Measurements from ENCODE around the gene USP28.
"Not testable (repeated sequence)": the region's sequence is repeated elsewhere in the genome, so short reads cannot be mapped to it uniquely, and the experiment has no call there.

USP28 gene

DNA sequence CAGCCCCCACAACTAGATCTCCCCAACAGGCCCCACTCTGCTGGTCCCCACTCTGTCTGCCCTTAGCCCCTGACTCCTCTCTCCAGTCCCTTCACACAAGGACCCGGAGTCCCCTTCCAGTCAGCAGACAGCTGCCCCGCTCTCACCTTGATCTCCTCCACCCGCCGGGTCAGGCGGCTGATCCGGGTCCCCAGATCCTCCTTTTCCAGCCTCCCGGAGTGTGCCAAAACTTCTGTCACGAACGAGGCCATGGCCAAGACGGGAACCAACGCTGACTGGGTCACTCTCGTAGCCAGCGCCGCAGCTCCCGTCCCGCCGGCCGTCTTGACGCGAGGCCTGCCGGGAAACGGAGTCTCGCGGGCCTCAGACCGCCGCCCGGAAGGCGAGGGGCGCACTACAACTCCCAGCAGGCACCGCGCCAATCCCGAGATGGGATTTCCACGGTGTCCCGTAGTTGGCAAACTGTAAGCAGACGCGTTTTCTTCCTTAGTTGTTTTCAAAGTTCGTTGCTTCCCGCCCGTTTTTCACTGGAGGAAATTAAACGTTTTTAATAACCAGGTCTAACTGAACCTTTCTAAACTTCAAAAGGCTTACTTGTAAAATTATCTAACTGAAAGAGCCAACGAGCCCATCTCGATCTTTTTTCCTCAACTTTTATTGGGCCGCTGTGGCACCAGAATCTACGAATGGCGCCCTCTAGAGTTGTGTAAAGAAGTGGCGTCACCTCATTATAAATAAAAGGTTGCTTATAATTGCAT, 101.8 kb downstream of the USP28 start, which contains the start of gene ZW10:
TSS of gene ZW10 (minus strand) at position 277 of the 758 bp plus-strand sequence. CDS start at position 251, 26 bp downstream.
- peak within 1 kb of the TSS; percentile 98 for H3K27ac Mint-ChIP-seq (ENCODE audit: low read depth)
- peak; percentile 99 for ATAC-seq (replicated peaks; ENCODE audit: extremely low read depth, poor library complexity, severe bottlenecking)
- DNase-seq (ENCODE audit: low spot score in 2 of 2) = peak; percentile 85 to 90

GRCh38 chr11:113773092-113773415, 102.3 kb downstream of the USP28 start:
- H3K27ac Mint-ChIP-seq (ENCODE audit: low read depth) = peak overlapping the region; percentile 98
- DNase-seq (ENCODE audit: low spot score in 2 of 2) (peak in 1 of 2 donors; percentile 15), ATAC-seq (replicated peaks; ENCODE audit: extremely low read depth, poor library complexity, severe bottlenecking) (no peak)
- H3K36me3 Mint-ChIP-seq (ENCODE audit: insufficient read depth) = peaks cover 23% of the 10 kb centered on the region
- no peaks in the 10 kb centered on the region for H3K9me3 Mint-ChIP-seq
- peaks cover 18% of the 10 kb centered on the region for H3K4me1 Mint-ChIP-seq
- peaks cover 7% of the 10 kb centered on the region for H3K27me3 Mint-ChIP-seq
- H3K4me3 Mint-ChIP-seq = peak overlapping the region; percentile 100

More for the DNA sequence above, 101.8 kb downstream of the USP28 start, which contains the start of gene ZW10:
- Mint-ChIP-seq H3K9me3 (no peaks in the 10 kb centered on the region), H3K4me1 (peaks cover 18% of the 10 kb centered on the region), H3K36me3 (ENCODE audit: insufficient read depth) (peaks cover 20% of the 10 kb centered on the region), H3K27me3 (peaks cover 9% of the 10 kb centered on the region), H3K4me3 (peak within 1 kb of the TSS; percentile 100)

GRCh38 chr11:113771964-113772363, 103.4 kb downstream of the USP28 start:
- DNase-seq (ENCODE audit: low spot score in 2 of 2) (no peak), ATAC-seq (replicated peaks; ENCODE audit: extremely low read depth, poor library complexity, severe bottlenecking) (no peak)
- H3K27me3 Mint-ChIP-seq = no peaks in the 10 kb centered on the region
- H3K4me1 Mint-ChIP-seq = peaks cover 28% of the 10 kb centered on the region
- H3K4me3 Mint-ChIP-seq = peak overlapping the region; percentile 100
- H3K36me3 Mint-ChIP-seq (ENCODE audit: insufficient read depth) = peaks cover 26% of the 10 kb centered on the region
- H3K9me3 Mint-ChIP-seq = no peaks in the 10 kb centered on the region
- no peak overlapping the region for H3K27ac Mint-ChIP-seq (ENCODE audit: low read depth)

DNA sequence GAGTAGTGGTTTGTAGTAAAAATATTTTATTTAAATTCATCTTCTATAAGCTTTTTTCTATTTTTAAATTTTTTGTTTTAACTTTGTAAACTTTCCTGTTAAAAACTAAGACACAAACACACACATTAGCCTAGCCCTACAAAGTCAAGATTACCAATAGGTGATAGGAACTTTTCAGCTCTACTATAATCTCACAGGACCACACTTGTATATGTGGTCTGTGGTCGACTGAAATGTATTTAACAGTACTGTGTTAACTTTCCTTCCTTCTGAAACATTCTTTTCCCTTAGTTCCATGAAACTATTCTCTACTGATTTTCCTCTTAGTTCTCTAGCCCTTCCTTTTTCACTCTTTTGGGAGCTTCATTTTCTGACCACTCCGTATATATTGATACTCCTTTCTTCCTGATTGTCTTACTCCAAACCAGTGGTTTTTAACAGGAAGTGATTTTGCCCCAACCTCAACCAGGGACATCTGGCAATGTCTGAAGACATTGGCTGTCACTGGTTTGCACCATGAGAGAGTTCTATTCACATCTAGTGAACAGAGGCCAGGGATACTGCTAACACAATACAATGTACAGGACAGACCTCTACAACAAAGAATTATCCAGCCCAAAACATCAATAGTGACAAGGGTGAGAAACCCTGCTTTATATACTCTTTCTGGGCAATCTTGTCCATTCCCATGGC, 110.7 kb downstream of the USP28 start:
- peaks cover 22% of the 10 kb centered on the region for H3K4me1 Mint-ChIP-seq
- no peaks in the 10 kb centered on the region for H3K9me3 Mint-ChIP-seq
- H3K4me3 Mint-ChIP-seq = no peak overlapping the region
- no peaks in the 10 kb centered on the region for H3K27me3 Mint-ChIP-seq
- ATAC-seq (replicated peaks; ENCODE audit: extremely low read depth, poor library complexity, severe bottlenecking) (no peak), DNase-seq (ENCODE audit: low spot score in 2 of 2) (no peak)
- peaks cover 17% of the 10 kb centered on the region for H3K36me3 Mint-ChIP-seq (ENCODE audit: insufficient read depth)
- H3K27ac Mint-ChIP-seq (ENCODE audit: low read depth) = no peak overlapping the region

DNA sequence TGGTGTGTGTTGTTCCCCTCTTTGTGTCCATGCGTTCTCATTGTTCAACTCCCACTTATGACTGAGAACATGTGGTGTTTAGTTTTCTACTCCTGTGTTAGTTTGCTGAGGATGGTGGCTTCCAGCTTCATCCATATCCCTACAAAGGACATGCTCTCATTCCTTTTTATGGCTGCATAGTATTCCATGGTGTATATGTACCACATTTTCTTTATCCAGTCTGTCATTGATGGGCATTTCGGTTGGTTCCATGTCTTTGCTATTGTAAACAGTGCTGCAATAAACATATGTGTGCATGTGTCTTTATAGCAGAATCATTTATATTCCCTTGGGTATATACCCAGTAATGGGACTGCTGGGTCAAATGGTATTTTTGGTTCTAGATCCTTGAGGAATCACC, 112.3 kb downstream of the USP28 start:
- Mint-ChIP-seq H3K4me1 (peaks cover 22% of the 10 kb centered on the region), H3K36me3 (ENCODE audit: insufficient read depth) (peaks cover 23% of the 10 kb centered on the region)
- not testable (repeated sequence) for DNase-seq (ENCODE audit: low spot score in 2 of 2); H3K27me3 Mint-ChIP-seq; H3K27ac Mint-ChIP-seq (ENCODE audit: low read depth); H3K9me3 Mint-ChIP-seq; H3K4me3 Mint-ChIP-seq; ATAC-seq (replicated peaks; ENCODE audit: extremely low read depth, poor library complexity, severe bottlenecking)

DNA sequence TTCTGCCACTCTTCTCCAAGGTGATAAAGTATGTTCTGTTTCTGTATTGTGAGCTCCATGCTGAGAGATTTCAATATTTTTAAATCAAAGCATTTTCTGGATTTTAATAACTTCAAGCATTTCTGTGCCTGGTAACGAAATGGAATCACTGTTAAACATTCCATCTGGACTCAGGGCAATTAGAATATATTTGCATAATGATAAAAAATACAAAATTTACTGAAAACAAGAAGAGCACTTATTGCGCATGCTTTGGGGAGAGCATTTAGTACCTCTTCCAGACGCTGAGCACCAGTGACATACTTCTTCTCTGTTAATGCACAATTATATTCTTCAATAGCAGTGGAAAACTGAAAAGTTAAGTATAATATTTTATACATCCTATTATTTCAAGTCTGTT, 115.1 kb downstream of the USP28 start:
- H3K27me3 Mint-ChIP-seq = no peaks in the 10 kb centered on the region
- H3K27ac Mint-ChIP-seq (ENCODE audit: low read depth) = no peak overlapping the region
- DNase-seq (ENCODE audit: low spot score in 2 of 2) = no peak
- ATAC-seq (replicated peaks; ENCODE audit: extremely low read depth, poor library complexity, severe bottlenecking) = no peak
- no peak overlapping the region for H3K4me3 Mint-ChIP-seq
- peaks cover 9% of the 10 kb centered on the region for H3K4me1 Mint-ChIP-seq
- no peaks in the 10 kb centered on the region for H3K9me3 Mint-ChIP-seq
- peaks cover 40% of the 10 kb centered on the region for H3K36me3 Mint-ChIP-seq (ENCODE audit: insufficient read depth)

- H3K36me3 Mint-ChIP-seq (ENCODE audit: insufficient read depth) = peaks cover 26% of the 10 kb centered on the region
Measured at GRCh38 chr11:113752932-113753331, 122.4 kb downstream of the USP28 start.

More at GRCh38 chr11:113752932-113753331, 122.4 kb downstream of the USP28 start:
- DNase-seq (ENCODE audit: low spot score in 2 of 2) (no peak), ATAC-seq (replicated peaks; ENCODE audit: extremely low read depth, poor library complexity, severe bottlenecking) (no peak)
- H3K9me3 Mint-ChIP-seq = no peaks in the 10 kb centered on the region
- H3K27ac Mint-ChIP-seq (ENCODE audit: low read depth) = no peak overlapping the region
- H3K4me1 Mint-ChIP-seq = no peaks in the 10 kb centered on the region
- no peak overlapping the region for H3K4me3 Mint-ChIP-seq
- no peaks in the 10 kb centered on the region for H3K27me3 Mint-ChIP-seq
